Stimulated activated naive CD8-positive, alpha-beta T cell treated with anti-CD3 and anti-CD28 coated beads, Interleukin-15, Interleukin-2, amounts not matched to agents 100 U/mL and 50 U/mL, for 24 hours (primary cell): ENCODE measurements around the gene LRP8.
A peak's percentile ranks its signal among the peaks of the same experiment; 100 is the strongest.

Source experiments
- ATAC-seq: fragments of 150-1000 bp; cut with Tn5 transposase; one replicate; pipeline ENCODE4 v1.10.0; 2021
- DNase-seq: peaks from one replicate; pipeline ENCODE4 v3.0.0; 2021

LRP8 gene

GRCh38 chr1:53328009-53328461, at the start of gene LRP8:
LRP8 (minus strand) TSS chr1:53328070; CDS start chr1:53327912, 158 bp downstream.
- ATAC-seq (peak; percentile 36), DNase-seq (peak; percentile 87)

GRCh38 chr1:53377438-53377841, 49.6 kb upstream of the LRP8 start:
- no peak for ATAC-seq
- DNase-seq, result no peak

- ATAC-seq (no peak), DNase-seq (no peak)
Measured at GRCh38 chr1:53376742-53377437, 49.0 kb upstream of the LRP8 start.

GRCh38 chr1:53376041-53376461, 48.2 kb upstream of the LRP8 start:
- ATAC-seq, result no peak
- DNase-seq, result no peak

- DNase-seq (no peak), ATAC-seq (no peak)
Measured at GRCh38 chr1:53375440-53375839, 47.6 kb upstream of the LRP8 start.

- ATAC-seq, result no peak
- no peak for DNase-seq
Measured at GRCh38 chr1:53373246-53373645, 45.4 kb upstream of the LRP8 start.

- ATAC-seq, result no peak
- no peak for DNase-seq
Measured at GRCh38 chr1:53372501-53372951, 44.7 kb upstream of the LRP8 start.

GRCh38 chr1:53371851-53372250, 44.0 kb upstream of the LRP8 start:
- DNase-seq, result no peak
- ATAC-seq, result no peak

- DNase-seq (no peak), ATAC-seq (no peak)
Measured at GRCh38 chr1:53371121-53371666, 43.3 kb upstream of the LRP8 start.

- DNase-seq (no peak), ATAC-seq (no peak)
Measured at GRCh38 chr1:53370369-53370961, 42.6 kb upstream of the LRP8 start.

GRCh38 chr1:53369761-53370160, 41.9 kb upstream of the LRP8 start:
- DNase-seq (no peak), ATAC-seq (no peak)

- no peak for ATAC-seq
- DNase-seq, result no peak
Measured at GRCh38 chr1:53369034-53369750, 41.3 kb upstream of the LRP8 start.

- DNase-seq (no peak), ATAC-seq (no peak)
Measured at GRCh38 chr1:53368314-53369033, 40.6 kb upstream of the LRP8 start.

- ATAC-seq (peak; percentile 48), DNase-seq (peak; percentile 33)
Measured at GRCh38 chr1:53367503-53368313, 39.8 kb upstream of the LRP8 start.

GRCh38 chr1:53366901-53367502, 39.1 kb upstream of the LRP8 start:
- DNase-seq (no peak), ATAC-seq (no peak)

- DNase-seq (no peak), ATAC-seq (no peak)
Measured at GRCh38 chr1:53365437-53366063, 37.7 kb upstream of the LRP8 start.

GRCh38 chr1:53362851-53363642, 35.2 kb upstream of the LRP8 start:
- ATAC-seq (no peak), DNase-seq (no peak)

GRCh38 chr1:53362270-53362669, 34.4 kb upstream of the LRP8 start:
- ATAC-seq (no peak), DNase-seq (no peak)

GRCh38 chr1:53361541-53361961, 33.7 kb upstream of the LRP8 start:
- DNase-seq (no peak), ATAC-seq (no peak)

- ATAC-seq, result no peak
- no peak for DNase-seq
Measured at GRCh38 chr1:53359934-53360276, 32.0 kb upstream of the LRP8 start.
